T-helper 22 cell (primary cell): ENCODE results near the gene BTBD9.

Source experiments
- DNase-seq: peaks from one replicate; pipeline ENCODE4 v3.0.0-alpha.2; 2020; ENCODE audit warnings: low read depth

BTBD9 gene

GRCh38 chr6:38339914-38340313 lies 299.8 kb downstream of the BTBD9 start:
- DNase-seq: no peak

DNA sequence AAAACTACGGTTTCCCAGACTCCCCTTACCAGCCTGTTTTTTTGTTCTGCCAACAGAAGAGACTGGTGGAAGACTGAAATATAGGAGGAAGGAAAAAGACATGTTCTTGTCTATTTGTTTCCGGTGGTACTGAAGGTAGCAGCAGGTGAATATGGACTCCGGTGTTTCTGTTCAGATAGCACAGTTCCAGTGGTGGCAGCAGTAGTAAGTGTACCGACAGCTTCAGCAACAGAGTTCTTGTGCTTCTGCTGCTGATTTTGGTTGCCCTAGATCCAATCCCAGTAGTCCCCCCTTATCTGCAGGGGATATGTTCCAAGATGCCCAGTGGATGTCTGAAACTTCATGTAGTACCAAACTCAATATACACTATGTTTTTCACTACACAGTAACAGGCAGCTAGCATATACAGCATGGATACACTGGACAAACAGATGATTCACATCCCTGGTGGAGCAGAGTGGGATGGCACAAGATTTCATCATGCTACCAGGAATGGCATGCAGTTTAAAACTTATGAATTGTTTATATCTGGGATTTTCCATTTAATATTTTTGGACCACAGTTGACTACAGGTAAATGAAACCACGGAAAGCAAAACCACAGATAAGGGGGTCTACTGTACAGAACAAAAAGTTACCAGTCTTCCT lies 301.8 kb downstream of the BTBD9 start:
- DNase-seq: no peak

GRCh38 chr6:38336922-38337321 lies 302.8 kb downstream of the BTBD9 start:
- DNase-seq: no peak

- no peak for DNase-seq
Observed at GRCh38 chr6:38326837-38327236, 312.9 kb downstream of the BTBD9 start.

GRCh38 chr6:38323216-38323615 lies 316.5 kb downstream of the BTBD9 start:
- DNase-seq: no peak

DNA sequence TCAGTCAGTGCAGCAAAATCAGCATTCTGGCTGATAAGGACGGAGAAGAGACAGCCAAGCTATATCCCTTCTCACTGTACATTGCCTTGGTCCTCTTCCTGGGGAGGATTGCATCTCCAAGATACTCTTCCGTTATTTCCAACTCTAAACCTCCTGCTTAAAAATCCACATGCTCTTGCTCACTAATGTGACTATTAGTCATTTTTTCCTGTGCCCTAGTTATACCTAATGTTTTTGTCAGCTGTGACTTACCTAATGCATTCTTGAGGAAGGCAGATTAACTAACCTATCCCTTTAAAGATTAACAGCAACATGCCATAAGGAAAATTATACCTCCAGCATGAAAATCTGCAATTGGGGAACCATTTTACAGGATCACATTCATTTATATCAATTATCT lies 317.6 kb downstream of the BTBD9 start:
- DNase-seq: no peak

- DNase-seq: no peak
Observed at GRCh38 chr6:38320843-38321242, 318.9 kb downstream of the BTBD9 start.

GRCh38 chr6:38320358-38320757 lies 319.4 kb downstream of the BTBD9 start:
- no peak for DNase-seq

- DNase-seq: no peak
Observed at GRCh38 chr6:38319256-38320212, 320.2 kb downstream of the BTBD9 start.

DNA sequence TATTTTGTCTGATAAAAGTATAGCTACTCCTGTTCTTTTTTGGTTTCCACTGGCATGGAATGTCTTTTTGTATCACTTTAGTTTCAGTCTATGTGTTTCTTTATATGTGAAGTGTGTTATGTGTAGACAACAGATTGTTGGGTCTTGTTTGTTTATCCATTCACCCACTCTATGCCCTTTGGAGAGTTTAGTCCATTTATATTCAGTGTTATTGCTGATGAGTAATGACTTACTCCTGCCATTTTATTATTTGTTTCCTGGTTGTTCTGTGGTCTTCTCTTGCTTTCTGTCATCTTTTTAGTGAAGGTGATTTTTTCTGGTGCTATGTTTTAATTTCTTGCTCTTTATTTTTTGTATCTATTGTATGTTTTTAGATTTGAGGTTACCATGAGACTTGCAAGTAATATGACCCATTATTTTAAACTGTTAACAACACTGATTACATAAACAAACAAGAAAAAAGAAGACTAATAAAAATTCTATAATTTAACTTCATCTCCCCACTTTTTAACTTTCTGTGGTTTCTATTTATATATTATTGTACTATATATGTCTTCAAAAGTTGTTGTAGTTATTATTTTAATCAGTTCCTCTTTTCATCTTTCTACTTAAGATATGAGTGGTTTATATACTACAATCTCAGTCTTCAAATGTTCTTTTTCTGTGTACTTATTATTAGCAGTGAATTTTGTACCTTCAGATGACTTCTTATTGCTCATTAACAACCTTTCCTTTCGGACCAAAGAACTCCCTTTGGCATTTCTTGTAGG lies 323.4 kb downstream of the BTBD9 start:
- no peak for DNase-seq

DNA sequence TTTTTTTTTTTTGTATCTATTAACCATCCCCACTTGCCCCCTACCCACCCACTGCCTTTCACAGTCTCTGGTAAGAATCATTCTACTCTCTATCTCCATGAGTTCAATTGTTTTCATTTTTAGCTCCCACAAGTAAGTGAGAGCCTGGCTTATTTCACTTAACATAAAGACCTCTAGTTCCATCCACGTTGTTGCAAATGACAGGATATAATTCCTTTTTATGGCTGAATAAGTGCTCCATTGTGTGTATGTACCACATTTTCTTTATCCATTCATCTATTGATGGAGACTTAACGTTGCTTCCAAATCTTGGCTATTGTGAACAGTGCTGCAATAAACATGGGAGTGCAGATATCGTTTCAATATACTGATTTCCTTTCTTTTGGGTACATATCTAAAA lies 328.5 kb downstream of the BTBD9 start:
- no peak for DNase-seq

DNA sequence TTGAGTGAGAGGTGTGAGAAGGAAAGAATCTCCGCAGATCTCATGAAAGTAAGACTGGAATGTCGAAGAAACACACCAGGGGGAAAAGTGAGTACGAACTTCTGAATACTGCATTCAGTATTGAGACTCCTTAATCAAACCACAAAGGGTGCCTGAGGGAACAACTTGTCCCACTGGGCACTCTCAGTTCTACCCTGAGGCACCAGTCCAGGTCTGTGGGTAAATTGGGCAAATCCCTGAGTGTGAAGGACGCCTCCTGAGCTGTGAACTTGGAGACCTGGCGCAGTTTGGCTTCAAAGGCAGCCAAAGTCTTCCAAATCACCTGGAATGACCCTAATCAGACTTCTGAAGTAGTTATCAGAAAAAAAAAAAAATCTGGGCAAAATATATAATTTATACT lies 329.7 kb downstream of the BTBD9 start:
- no peak for DNase-seq

GRCh38 chr6:38307740-38308139 lies 332.0 kb downstream of the BTBD9 start:
- no peak for DNase-seq

GRCh38 chr6:38306931-38307330 lies 332.8 kb downstream of the BTBD9 start:
- DNase-seq: no peak

GRCh38 chr6:38305995-38306681 lies 333.6 kb downstream of the BTBD9 start:
- DNase-seq: no peak

DNA sequence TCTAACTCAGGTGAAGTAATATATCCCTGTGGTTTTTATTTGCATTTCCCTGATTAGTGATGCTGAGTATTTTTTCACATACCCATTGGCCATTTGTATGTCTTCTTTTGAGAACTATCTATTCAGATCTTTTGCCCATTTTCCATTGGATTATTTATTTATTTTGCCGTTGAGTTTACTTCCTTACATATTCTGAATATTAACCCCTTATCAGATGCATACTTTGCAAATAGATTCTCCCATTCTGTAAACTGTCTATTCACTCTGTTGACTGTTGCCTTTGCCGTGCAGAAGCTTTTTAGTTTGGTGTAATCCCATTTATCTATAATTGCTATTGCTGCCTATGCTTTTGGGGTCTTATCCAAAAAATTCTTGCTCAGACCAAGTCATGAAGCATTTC lies 336.9 kb downstream of the BTBD9 start:
- no peak for DNase-seq

GRCh38 chr6:38302081-38302480 lies 337.6 kb downstream of the BTBD9 start:
- DNase-seq: no peak

DNA sequence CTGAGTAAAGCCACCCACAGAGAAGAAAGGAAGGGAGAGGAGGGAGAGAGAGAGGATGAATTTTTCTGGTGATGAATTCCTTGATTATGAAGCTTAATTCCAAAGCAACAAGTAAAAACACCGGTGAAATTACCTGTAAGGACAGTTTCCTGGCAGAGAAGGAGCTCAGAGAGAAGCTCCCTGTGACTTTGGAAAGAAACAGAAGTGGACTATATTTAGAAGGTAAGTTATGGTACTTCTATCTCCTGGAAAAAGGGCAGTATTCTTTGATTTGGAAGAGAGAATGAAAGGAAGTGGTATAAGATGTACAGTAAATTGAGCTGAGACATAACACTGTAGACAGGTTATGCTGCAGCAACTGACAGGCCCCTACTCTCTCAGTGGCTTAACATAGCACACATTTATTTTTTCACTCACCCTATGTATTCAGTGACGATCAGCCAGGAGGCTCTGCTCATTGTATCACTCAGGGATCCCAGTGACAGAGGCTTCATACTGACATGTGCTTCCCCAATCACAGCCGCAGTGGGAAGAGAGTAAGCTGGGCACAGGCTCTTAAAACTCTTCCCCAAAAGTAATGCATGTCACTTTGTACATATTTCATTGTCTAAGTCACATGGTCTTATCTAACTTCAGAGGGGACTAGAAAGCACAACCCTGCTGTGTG lies 349.5 kb downstream of the BTBD9 start:
- no peak for DNase-seq

DNA sequence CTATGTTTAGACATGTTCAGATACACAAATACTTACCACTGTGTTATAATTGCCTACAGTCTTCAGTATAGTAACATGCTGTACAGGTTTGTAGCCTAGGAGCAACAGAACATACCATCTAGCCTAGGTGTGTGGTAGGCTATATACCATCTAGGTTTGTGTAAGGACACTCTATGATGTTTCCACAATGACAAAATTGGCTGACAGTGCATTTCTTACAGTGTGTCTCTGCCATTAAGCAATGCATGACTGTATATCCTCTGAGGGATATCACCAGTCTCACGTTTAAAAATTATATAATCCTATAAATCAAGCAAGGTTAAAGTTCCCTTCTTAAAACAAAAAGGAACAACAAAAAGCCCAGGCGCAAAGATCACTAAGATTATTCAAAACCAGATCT lies 352.2 kb downstream of the BTBD9 start:
- no peak for DNase-seq

GRCh38 chr6:38284802-38285394 lies 354.8 kb downstream of the BTBD9 start:
- DNase-seq: no peak

DNA sequence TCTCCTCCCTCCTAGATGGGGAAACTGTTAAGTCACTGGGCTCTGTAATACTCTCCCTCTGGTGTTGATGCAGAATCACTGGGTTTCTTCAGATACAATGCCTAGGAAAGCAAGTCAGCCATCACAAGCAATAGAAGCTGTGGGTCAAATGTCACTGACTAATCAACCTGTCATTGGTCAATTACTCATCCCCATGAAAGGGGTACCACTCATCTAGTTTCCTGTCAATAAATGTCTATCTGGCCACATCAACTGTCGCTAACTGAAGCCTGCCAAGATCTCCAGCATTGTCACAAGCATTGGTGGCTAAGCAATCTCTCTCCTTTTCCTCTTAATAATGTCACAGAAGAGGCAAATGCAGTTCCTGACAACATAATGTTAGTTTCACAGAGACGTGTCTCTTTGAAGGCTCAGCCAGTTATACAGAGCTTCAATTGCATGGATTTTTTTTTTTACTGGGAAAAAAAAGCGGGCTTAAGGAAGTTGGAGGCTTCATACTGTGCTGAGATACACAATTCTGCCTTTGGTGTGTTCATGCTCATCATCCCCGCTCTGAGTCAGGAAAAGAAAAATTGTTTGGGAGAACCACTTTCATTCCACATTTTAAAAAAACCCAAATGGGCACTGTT lies 355.9 kb downstream of the BTBD9 start:
- no peak for DNase-seq
